Thymus (tissue), 11 donors: ENCODE data around the gene FOXN1. TPM values are rescaled to one million over a fixed set of nuclear protein-coding genes. Genes with fewer than 3 reads are reported as not detected.

ENCODE experiments used
- DNase-seq, 9 donors: peaks; one replicate each; pipeline ENCODE4 v3.0.0-alpha.2; 2013; ENCODE audit warnings: low spot score in 9 of 9, low read depth in 6 of 9, missing footprints in 1 of 9
- H3K27ac ChIP-seq, 2 donors: one replicate each; pipeline ENCODE4 v1.5.1; 2013; ENCODE audit warnings: control low read depth in 1 of 2, low read depth in 1 of 2, low read length in 1 of 2, mild to moderate bottlenecking in 1 of 2, moderate library complexity in 1 of 2
- H3K27me3 ChIP-seq, 2 donors: one replicate each; pipeline ENCODE4 v1.5.1; 2013; ENCODE audit warnings: low read length in 1 of 2; ENCODE audit not compliant: control insufficient read depth in 2 of 2, insufficient read depth in 1 of 2
- H3K36me3 ChIP-seq, 2 donors: one replicate each; pipeline ENCODE4 v1.5.1; 2013; ENCODE audit warnings: low read length in 1 of 2, mild to moderate bottlenecking in 1 of 2, moderate library complexity in 1 of 2; ENCODE audit not compliant: control insufficient read depth in 2 of 2, insufficient read depth in 2 of 2
- H3K4me1 ChIP-seq, 2 donors: one replicate each; pipeline ENCODE4 v1.5.1; 2013; ENCODE audit warnings: low read length in 2 of 2; ENCODE audit not compliant: control insufficient read depth in 2 of 2, insufficient read depth in 2 of 2
- H3K4me3 ChIP-seq, 2 donors: one replicate each; pipeline ENCODE4 v1.5.1; 2013; ENCODE audit warnings: low read length in 2 of 2, control low read depth in 1 of 2, mild to moderate bottlenecking in 1 of 2
- H3K9me3 ChIP-seq, 2 donors: one replicate each; pipeline ENCODE4 v1.5.1; 2013; ENCODE audit warnings: low read length in 1 of 2, mild to moderate bottlenecking in 1 of 2; ENCODE audit not compliant: control insufficient read depth in 2 of 2, insufficient read depth in 1 of 2
- WGBS: extraction: QIAGEN DNeasy Blood & Tissue Kit; methylation state at CpG from one replicate; pipeline ENCODE4 v1.1.7; 2013; 5-methylcytosine and 5-hydroxymethylcytosine counted together
- polyA plus RNA-seq: library from polyadenylated mRNA; stranded (reverse); fragments of 200-250 nt; gene quantifications from one replicate; pipeline ENCODE4 v1.2.3, GENCODE V29; 2013
- total RNA-seq: library from RNA; stranded (reverse); fragments of 120-200 nt; gene quantifications from one replicate; pipeline ENCODE4 v1.2.4, GENCODE V29; 2013
- donor health status: healthy.

FOXN1 gene
- total and polyA plus RNA-seq, 2 donors = 5.4 to 6.5 TPM

DNA sequence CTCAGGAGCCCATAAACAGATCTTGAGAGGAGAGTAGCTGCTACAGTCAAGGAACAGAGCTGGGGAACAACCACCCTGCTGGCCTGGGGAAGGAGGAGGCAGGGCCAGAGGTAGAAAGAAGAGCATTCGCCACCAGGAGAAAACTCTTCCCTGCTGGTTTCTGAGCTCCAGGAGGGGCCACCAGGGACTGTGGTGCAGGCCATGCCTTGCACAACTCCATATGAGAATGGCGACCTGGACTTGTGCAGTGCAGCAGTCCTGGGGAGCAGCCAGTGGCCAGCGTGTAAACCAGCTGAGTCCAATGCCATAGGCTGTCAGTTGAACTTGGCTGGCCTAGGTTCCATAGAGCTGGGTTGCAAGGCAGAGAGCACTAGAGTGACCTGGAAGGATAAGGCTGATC, 21.1 kb upstream of the FOXN1 start:
- Histone ChIP-seq H3K4me1 (peaks cover 0 to 3% of the 10 kb centered on the region in 2 donors), H3K9me3 (no peaks in the 10 kb centered on the region), H3K4me3 (no peak overlapping the region), H3K27me3 (peaks cover 0 to 2% of the 10 kb centered on the region in 2 donors), H3K36me3 (no peaks in the 10 kb centered on the region), H3K27ac (no peak overlapping the region)
- no peak for DNase-seq
- WGBS = 96% methylated on average over 3 of the region's 3 CpGs

DNA sequence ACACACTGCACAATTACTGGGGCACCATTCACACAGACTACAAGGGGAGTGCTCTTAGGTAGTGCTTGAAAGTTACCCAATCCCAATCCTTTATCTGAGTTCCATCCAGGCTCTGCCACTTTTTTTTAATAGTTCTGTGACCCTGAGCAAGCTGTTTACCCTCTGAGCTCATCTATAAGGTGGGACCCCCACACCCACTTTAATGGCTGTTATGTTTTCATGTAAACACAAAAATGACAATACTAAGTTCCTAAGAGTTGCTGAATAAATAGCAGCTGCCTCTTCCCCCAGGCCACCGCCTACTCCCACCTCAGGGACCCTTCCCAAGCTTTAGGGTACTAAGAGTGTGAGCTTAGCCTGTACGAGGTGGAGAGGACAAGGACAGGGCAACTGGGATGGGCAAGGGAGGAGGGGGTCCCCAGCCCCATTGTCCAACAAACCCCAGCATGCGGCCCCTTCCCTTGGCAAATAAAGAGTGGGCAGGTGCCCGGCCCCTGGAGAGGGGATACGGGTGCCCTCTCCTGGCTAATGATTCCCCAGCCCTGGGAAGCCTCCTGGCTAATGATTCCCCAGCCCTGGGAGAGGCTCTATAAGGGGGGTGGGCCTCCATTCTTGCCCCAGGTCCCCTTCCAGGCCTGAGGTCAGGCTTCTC, 18.1 kb upstream of the FOXN1 start:
- 93% methylated on average over 5 of the region's 5 CpGs for WGBS

GRCh38 chr17:28488533-28489276, 17.4 kb upstream of the FOXN1 start:
- H3K9me3 ChIP-seq = no peaks in the 10 kb centered on the region
- 96% methylated on average over 7 of the region's 7 CpGs for WGBS
- no peak for DNase-seq
- no peak overlapping the region for H3K27ac ChIP-seq
- peaks cover 0 to 2% of the 10 kb centered on the region in 2 donors for H3K27me3 ChIP-seq
- no peaks in the 10 kb centered on the region for H3K36me3 ChIP-seq
- no peaks in the 10 kb centered on the region for H3K4me1 ChIP-seq
- H3K4me3 ChIP-seq = no peak overlapping the region

More for the DNA sequence above, 18.1 kb upstream of the FOXN1 start:
- H3K36me3 ChIP-seq = no peaks in the 10 kb centered on the region
- H3K4me3 ChIP-seq = no peak overlapping the region
- no peak for DNase-seq
- no peaks in the 10 kb centered on the region for H3K9me3 ChIP-seq
- peaks cover 0 to 2% of the 10 kb centered on the region in 2 donors for H3K27me3 ChIP-seq
- H3K4me1 ChIP-seq = no peaks in the 10 kb centered on the region
- no peak overlapping the region for H3K27ac ChIP-seq

- 93% methylated on average over 11 of the region's 11 CpGs for WGBS
- no peak for DNase-seq
- Histone ChIP-seq H3K4me3 (no peak overlapping the region), H3K9me3 (no peaks in the 10 kb centered on the region), H3K36me3 (no peaks in the 10 kb centered on the region), H3K4me1 (no peaks in the 10 kb centered on the region), H3K27me3 (no peaks in the 10 kb centered on the region), H3K27ac (no peak overlapping the region)
These were observed 14.9 kb upstream of the FOXN1 start for GRCh38 chr17:28491286-28491685.

GRCh38 chr17:28491860-28492259, 14.3 kb upstream of the FOXN1 start:
- Histone ChIP-seq H3K4me1 (no peaks in the 10 kb centered on the region), H3K4me3 (no peak overlapping the region), H3K27me3 (no peaks in the 10 kb centered on the region), H3K9me3 (no peaks in the 10 kb centered on the region), H3K36me3 (no peaks in the 10 kb centered on the region), H3K27ac (no peak overlapping the region)
- WGBS = 93% methylated on average over 3 of the region's 3 CpGs
- DNase-seq = no peak

DNA sequence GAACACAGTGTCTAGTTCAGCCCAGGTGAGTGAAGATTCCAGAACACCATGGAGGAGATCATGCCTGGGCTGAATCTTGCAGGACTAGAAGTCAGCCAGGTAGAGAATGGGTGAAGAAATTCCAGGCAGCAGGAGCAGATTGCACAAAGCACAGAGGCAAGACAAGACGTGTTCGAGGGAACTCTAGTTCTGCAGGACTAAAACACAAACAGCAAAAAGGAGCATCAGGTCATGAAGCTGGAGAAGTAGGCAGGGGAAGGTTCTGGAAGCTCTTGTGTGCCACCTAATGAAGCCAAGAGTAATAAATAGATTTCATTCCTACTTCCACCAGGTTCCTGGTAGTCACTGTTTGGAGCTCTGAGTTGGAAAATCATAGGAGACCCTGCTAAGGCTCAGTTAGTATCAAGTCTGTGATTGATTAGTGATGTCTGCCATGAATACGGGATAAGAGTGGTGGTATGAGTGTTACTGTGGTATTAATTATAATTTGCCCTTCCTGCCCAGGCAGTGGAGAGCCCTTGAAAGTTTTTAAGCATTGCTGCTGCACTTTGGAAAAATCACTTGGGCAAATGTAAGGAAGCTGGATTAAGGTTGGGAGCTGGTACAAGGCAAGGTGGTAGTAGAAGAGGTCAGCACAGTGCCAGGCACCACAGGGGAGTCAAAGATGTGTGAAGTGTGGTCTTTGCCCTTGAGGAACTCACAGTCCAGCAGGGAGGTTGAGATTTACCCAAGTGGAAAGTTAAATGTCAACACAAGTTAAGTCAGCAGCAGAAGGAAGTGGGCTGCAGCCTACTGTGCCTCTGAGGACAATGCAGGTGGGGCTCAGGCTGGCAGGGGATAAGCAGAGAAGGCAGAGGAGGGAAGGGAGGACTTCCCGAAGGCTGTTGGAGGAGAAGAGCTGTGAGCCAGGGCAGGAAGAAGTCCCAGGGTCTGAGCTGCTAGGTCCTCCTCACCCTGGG, 13.5 kb upstream of the FOXN1 start:
- H3K4me1 ChIP-seq = peaks cover 0 to 3% of the 10 kb centered on the region in 2 donors
- no peak overlapping the region for H3K4me3 ChIP-seq
- no peak for DNase-seq
- no peaks in the 10 kb centered on the region for H3K27me3 ChIP-seq
- no peaks in the 10 kb centered on the region for H3K9me3 ChIP-seq
- no peaks in the 10 kb centered on the region for H3K36me3 ChIP-seq
- WGBS = 68% methylated on average over 4 of the region's 4 CpGs
- H3K27ac ChIP-seq = no peak overlapping the region

DNA sequence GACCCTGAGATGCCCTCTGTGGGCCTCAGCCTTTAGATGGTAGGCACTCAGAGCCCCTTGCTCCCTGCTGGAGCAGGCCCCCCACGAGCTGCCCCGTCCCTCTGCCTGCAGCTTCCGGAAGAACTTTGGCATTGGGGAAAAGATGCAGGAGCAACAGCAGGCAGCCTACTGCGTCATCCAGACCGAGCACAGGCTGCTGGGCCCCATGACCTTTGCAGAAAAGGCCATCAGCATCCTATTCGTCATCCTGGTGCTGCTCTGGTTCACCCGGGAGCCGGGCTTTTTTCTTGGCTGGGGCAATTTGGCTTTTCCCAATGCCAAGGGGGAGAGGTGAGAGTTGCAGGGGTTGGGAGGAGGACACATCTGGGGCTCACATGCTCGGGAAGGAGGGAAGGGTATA, 12.7 kb upstream of the FOXN1 start:
- peaks cover 0 to 2% of the 10 kb centered on the region in 2 donors for H3K27me3 ChIP-seq
- H3K9me3 ChIP-seq = no peaks in the 10 kb centered on the region
- no peak for DNase-seq
- peaks cover 0 to 6% of the 10 kb centered on the region in 2 donors for H3K4me1 ChIP-seq
- no peak overlapping the region for H3K27ac ChIP-seq
- H3K36me3 ChIP-seq = no peaks in the 10 kb centered on the region
- H3K4me3 ChIP-seq = no peak overlapping the region
- 91% methylated on average over 9 of the region's 9 CpGs for WGBS

GRCh38 chr17:28494445-28495188, 11.5 kb upstream of the FOXN1 start:
- H3K4me1 ChIP-seq = peaks cover 0 to 6% of the 10 kb centered on the region in 2 donors
- H3K4me3 ChIP-seq = no peak overlapping the region
- 49% methylated on average over 15 of the region's 15 CpGs for WGBS
- DNase-seq = peak in 8 of 9 donors; percentile 26 to 81 (median 65)
- no peaks in the 10 kb centered on the region for H3K36me3 ChIP-seq
- H3K27ac ChIP-seq = no peak overlapping the region
- H3K9me3 ChIP-seq = no peaks in the 10 kb centered on the region
- H3K27me3 ChIP-seq = peaks cover 0 to 2% of the 10 kb centered on the region in 2 donors
